ENCODE results near the gene GTPBP6.
"Not testable (repeated sequence)": the region's sequence is repeated elsewhere in the genome, so short reads cannot be mapped to it uniquely, and the experiment has no call there.

GTPBP6 gene

GRCh38 chrX:264634-265455, 53.8 kb downstream of the GTPBP6 start:
- DNase-seq (ENCODE audit: low read depth in 2 of 2) = no peak

- DNase-seq (ENCODE audit: low read depth in 2 of 2) = not testable (repeated sequence)
Measured at GRCh38 chrX:264006-264405, 54.6 kb downstream of the GTPBP6 start.

GRCh38 chrX:262381-262909, 56.2 kb downstream of the GTPBP6 start:
- DNase-seq (ENCODE audit: low read depth in 2 of 2) = no peak

DNA sequence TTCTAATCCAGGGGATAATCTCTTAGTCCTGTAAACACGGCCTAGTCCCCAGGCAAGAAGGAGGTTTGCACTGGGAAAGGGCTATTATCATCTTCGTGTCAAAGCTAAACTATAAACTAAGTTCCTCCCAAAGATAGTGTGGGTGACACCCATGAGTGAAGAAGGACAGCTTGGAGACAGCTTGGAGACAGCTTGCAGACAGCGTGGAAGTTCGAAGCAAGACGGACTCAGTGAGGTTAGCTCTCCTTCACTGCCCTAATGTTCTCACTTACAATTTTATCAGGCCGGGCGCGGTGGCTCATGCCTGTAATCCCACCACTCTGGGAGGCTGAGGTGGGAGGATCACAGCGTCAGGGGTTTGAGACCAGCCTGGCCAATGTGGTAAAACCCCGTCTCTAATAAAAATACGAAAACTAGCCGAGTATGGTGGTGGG, 56.7 kb downstream of the GTPBP6 start:
- no peak for DNase-seq (ENCODE audit: low read depth in 2 of 2)

DNA sequence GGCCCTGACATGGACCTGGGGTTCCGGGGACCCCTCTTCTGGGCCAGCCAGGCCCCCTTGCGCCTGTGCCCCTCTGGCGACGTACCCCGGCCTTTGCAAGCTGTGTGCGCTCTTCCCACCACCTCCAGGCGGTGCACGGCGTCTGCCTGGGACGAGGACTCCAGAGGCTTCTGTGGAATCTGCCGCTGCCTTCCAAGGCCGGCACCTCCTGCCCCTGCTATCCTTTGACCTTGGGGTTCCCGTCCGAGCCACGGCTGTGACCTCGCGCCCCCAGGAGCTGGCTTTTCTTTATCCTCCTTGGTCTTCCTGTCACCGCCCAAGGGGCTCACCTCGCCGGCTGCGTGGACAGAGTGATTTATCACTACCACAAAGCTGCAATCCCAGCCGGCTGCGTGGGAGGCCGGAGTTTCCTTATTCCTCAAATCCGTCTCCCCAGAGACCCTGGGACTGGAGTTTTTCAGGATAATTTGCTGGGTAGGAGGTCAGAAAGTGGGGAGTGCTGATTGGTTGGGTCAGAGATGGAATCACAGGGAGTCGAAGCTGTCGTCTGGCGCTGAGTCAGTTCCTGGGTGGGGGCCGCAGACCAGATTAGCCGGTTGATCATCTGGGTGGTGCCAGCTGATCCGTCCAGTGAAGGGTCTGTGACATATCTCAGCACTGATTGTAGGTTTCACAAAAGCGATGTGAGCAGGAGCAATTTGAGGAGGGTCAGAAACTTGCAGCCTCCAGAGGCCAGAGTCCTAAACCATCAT, 57.3 kb downstream of the GTPBP6 start:
- DNase-seq (ENCODE audit: low read depth in 2 of 2) = no peak

- DNase-seq (ENCODE audit: low read depth in 2 of 2) = no peak
Measured at GRCh38 chrX:259692-260355, 58.8 kb downstream of the GTPBP6 start.

DNA sequence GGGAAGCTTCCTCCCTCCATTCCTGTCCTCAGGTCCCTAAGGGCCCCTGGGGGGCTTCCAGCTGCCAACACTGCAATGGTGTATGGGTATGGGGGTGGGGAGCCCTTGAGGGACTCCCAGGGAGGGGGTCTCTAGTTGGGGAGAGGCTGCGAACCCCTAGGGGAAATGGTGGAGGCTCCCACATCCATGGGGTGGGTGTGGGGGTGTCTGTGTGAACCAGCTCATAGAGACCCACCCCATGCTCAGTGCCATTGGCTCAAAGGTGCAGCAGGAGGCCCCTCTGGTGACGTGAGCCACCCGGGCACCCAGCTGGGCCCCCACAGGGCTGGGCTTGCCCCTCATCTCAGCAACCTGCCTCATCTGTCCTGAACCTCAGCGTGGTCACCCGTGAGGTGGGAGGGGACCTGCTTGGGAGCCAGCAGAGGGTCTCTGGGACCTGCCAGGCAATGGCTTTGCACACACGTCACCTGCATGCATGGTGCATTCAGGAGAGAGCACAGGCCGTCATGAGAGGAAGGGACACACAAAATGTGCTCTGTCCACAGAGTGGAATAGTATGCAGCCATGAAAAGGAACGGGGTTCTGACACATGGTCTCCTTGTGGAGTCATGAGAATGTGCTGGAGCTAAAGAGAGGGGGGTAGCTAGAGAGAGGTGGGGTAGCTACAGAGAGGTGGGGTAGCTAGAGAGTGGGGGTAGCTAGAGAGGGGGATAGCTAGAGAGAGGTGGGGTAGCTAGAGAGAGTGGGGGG, 60.1 kb downstream of the GTPBP6 start:
- DNase-seq (ENCODE audit: low read depth in 2 of 2) = no peak

DNA sequence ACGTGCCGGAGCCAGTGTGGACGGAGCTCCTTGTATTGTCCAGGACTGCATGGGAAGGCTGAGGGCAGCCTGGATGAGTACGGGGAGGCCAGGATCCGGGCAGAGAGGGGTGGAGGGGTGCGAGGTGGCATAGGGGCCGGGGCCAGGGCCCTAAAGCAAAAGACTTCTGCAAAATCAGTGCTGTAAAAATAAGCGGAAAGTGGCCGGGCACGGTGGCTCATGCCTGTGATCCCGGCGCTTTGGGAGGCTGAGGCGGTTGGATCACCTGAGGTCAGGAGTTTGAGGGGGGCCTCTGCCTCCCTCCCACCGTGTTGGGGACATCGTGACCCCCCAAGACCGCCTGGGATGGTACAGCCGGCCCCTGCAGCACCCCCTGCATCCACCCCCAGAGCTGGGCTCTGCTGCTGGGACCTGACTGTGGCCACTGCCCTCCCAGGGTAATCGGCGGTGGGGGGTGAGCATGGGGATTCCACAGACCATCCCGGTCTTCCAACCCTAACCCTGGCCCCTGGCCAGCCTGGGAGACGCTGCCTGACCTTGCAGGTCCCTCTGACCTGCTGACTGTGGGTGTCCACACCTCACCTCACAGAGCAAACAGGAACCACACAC, 60.8 kb downstream of the GTPBP6 start:
- no peak for DNase-seq (ENCODE audit: low read depth in 2 of 2)

- DNase-seq (ENCODE audit: low read depth in 2 of 2) = not testable (repeated sequence)
Measured at GRCh38 chrX:257054-257453, 61.5 kb downstream of the GTPBP6 start.

DNA sequence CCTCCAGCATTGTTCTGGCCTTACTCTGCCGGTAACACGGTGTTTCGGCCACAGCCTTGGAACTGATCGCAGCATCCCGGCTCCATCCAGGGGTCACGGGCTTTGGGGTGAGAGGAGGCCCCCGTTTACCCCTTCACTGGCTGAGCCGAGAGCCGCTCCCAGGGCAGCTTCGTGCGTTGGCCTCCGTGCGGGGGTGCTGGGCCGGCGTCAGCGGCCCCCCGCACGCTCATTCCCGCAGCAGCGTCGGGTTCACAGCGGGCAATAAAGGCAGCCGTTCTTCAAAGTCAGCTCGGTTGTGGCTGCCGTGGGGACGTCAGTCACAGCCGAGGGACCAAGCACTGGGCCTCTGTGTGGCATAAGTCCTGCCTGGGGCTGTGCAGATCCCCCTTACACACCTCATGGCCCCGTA, 62.7 kb downstream of the GTPBP6 start:
- DNase-seq (ENCODE audit: low read depth in 2 of 2) = no peak

Measured in stimulated activated CD4-positive, alpha-beta T cell treated with anti-CD3 and anti-CD28 coated beads, Interleukin-4, amount 100 ng/mL, for 48 hours (primary cell).